Stimulated activated CD8-positive, alpha-beta memory T cell treated with anti-CD3 and anti-CD28 coated beads, Interleukin-12 subunit alpha, Interleukin-12 subunit beta, amount 100 ng/mL, for 4 hours (primary cell): ENCODE measurements around the gene CCDC174.
A peak's percentile ranks its signal among the peaks of the same experiment; 100 is the strongest.
"Not testable (repeated sequence)": the region's sequence is repeated elsewhere in the genome, so short reads cannot be mapped to it uniquely, and the experiment has no call there.

Experiments used
- DNase-seq: peaks from one replicate; pipeline ENCODE4 v3.0.0-alpha.2; 2020; ENCODE audit warnings: low read depth

CCDC174 gene

GRCh38 chr3:14651440-14652251 is at the start of gene CCDC174:
TSS of gene CCDC174 (plus strand) at chr3:14651762. CDS start at chr3:14651837, 75 bp downstream.
- DNase-seq: peak; percentile 85

GRCh38 chr3:14602006-14602803 is 49.4 kb upstream of the CCDC174 start:
- DNase-seq: no peak

- DNase-seq: no peak
Measured at GRCh38 chr3:14602804-14603644, 48.5 kb upstream of the CCDC174 start.

GRCh38 chr3:14605067-14605466 is 46.5 kb upstream of the CCDC174 start:
- no peak for DNase-seq

GRCh38 chr3:14605744-14606143 is 45.8 kb upstream of the CCDC174 start:
- DNase-seq: no peak

- DNase-seq: no peak
Measured at GRCh38 chr3:14606669-14607339, 44.8 kb upstream of the CCDC174 start.

GRCh38 chr3:14608298-14608697 is 43.3 kb upstream of the CCDC174 start:
- no peak for DNase-seq

- not testable (repeated sequence) for DNase-seq
Measured at GRCh38 chr3:14609058-14609457, 42.5 kb upstream of the CCDC174 start.

- no peak for DNase-seq
Measured at GRCh38 chr3:14609506-14609905, 42.1 kb upstream of the CCDC174 start.

GRCh38 chr3:14609941-14610340 is 41.6 kb upstream of the CCDC174 start:
- DNase-seq: no peak

- no peak for DNase-seq
Measured at GRCh38 chr3:14614189-14614588, 37.4 kb upstream of the CCDC174 start.

- no peak for DNase-seq
Measured at GRCh38 chr3:14614862-14615261, 36.7 kb upstream of the CCDC174 start.

- DNase-seq: no peak
Measured at GRCh38 chr3:14616606-14617507, 34.7 kb upstream of the CCDC174 start.

GRCh38 chr3:14617508-14618023 is 34.0 kb upstream of the CCDC174 start:
- no peak for DNase-seq

GRCh38 chr3:14619605-14620004 is 32.0 kb upstream of the CCDC174 start:
- no peak for DNase-seq

- DNase-seq: no peak
Measured at GRCh38 chr3:14620512-14620911, 31.1 kb upstream of the CCDC174 start.

GRCh38 chr3:14621093-14621492 is 30.5 kb upstream of the CCDC174 start:
- DNase-seq: no peak

- no peak for DNase-seq
Measured at GRCh38 chr3:14622368-14622767, 29.2 kb upstream of the CCDC174 start.

- no peak for DNase-seq
Measured at GRCh38 chr3:14623569-14624051, 28.0 kb upstream of the CCDC174 start.

GRCh38 chr3:14624498-14624897 is 27.1 kb upstream of the CCDC174 start:
- no peak for DNase-seq
